HG03159 (cell line): ENCODE results near the gene MMP7.

Source experiments
- ATAC-seq: cut with Tn5 transposase; IDR thresholded peaks from one replicate; pipeline ENCODE4 v1.9.1; 2021; ENCODE audit warnings: mild to moderate bottlenecking, moderate library complexity; ENCODE audit not compliant: unreplicated experiment

The MMP7 gene, protein sequence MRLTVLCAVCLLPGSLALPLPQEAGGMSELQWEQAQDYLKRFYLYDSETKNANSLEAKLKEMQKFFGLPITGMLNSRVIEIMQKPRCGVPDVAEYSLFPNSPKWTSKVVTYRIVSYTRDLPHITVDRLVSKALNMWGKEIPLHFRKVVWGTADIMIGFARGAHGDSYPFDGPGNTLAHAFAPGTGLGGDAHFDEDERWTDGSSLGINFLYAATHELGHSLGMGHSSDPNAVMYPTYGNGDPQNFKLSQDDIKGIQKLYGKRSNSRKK

GRCh38 chr11:102530558-102530957 lies at the start of gene MMP7:
TSS of gene MMP7 (minus strand) at chr11:102530747. CDS start at chr11:102530700, 47 bp downstream.
- no peak for ATAC-seq

DNA sequence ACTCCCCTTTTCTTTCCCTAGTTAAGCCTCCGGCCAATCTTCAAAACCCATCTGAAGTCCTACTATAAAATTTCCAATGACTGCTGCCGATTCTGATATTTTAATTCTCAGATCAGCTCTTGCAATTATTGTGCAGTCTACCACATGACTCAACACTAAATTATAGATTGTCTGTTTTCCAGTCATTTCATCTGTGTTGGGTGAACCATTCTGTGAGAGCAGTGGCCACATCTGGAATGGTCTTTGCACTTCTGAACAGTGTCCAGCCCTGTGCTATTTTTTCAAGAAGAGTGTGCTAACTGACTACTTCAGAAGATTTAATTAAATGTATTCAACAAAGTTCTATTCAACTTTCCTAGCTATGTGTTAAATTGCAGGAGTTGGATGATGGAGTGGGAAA lies 47.2 kb upstream of the MMP7 start:
- peak; percentile 26 for ATAC-seq

GRCh38 chr11:102577182-102577581 lies 46.6 kb upstream of the MMP7 start:
- ATAC-seq = peak; percentile 42

DNA sequence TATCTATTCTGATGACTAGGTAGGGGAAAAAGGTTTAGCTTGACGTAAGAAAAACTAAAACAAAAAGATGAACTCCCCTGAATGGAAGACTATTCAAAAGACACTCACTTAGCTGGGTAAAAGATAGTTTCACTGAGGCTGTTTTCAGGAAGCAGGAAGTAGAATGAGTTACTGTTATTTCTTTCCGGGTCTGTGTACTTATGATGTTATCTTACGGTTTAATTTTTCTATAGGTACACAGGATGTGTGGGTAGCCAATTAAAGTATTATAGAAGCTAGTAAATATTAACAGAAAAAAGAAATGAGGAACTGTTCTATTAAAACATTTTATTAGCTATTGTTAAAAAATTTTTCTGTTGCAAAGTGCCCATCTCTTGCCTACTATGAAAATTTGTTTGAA lies 45.8 kb upstream of the MMP7 start:
- ATAC-seq = no peak

DNA sequence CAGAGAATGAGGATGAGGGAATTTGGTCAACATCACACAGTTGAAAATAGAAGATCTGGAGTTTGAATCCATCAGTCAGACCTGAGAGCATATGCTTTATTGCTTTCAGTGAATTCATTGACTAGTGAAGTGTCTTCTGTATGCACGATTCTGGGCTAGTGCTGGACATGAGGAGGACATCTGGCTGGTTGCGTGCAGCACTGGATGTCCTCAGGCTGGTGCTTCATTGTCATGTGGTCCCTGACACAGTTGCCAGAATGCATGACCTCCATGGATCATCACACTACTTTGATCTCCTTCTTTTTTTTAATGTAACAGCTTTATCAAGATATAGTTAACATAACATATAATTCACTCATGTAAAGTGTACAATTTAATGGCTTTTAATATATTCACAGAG lies 44.5 kb upstream of the MMP7 start:
- no peak for ATAC-seq

- ATAC-seq = no peak
These were observed 43.3 kb upstream of the MMP7 start for GRCh38 chr11:102573851-102574250.

DNA sequence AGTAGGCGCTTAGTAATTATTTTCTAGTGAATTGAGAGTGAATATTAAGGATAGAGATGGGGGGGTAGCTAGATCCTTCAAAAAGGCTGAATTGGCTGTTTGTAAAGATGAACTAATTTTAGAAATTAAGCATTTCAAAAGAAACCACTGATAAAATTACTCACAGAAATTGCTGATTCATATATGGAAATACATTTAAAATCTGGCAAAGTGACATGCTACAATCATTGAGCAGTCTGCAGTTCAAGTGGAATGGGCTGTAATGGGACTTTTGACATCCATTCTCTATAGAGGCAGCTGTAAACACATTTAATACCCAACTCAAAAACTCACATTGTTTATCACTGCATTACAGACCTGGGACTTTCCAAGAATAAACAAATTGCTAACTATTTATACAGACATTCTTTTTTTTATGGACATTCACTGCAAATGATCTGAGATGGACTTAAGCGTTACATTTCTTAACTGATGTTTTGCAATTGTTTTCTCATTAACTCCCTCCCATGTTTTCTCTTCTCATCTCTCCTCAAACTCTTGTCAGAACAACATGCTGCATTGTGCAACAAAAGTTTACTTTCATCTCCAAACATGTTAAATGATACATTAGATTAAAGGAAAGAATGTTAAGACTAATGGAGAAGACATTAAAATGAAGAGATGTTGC lies 42.1 kb upstream of the MMP7 start:
- no peak for ATAC-seq

GRCh38 chr11:102568851-102569250 lies 38.3 kb upstream of the MMP7 start:
- ATAC-seq = no peak

GRCh38 chr11:102566112-102566511 lies 35.6 kb upstream of the MMP7 start:
- no peak for ATAC-seq

DNA sequence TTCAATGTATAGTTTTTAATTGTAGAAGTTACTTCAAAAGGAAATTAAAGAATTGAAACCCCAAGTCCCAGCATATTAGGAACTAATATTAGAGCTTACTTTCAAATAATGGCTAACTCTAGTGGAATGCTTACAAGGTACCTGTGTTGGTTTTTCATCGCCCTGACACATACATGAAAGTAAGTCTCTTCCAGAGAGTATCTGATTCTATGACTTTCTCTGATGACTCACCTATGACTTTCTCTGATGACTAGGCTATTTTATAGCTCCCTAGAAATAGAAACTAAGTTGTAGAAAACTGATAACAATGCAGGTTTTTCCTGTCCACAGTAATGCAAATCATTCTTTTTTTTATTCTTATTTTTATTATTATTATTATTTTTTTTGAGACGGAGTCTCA lies 33.6 kb upstream of the MMP7 start:
- ATAC-seq = peak; percentile 73

GRCh38 chr11:102561636-102562035 lies 31.1 kb upstream of the MMP7 start:
- ATAC-seq = no peak

GRCh38 chr11:102560555-102561011 lies 30.0 kb upstream of the MMP7 start:
- peak; percentile 75 for ATAC-seq

DNA sequence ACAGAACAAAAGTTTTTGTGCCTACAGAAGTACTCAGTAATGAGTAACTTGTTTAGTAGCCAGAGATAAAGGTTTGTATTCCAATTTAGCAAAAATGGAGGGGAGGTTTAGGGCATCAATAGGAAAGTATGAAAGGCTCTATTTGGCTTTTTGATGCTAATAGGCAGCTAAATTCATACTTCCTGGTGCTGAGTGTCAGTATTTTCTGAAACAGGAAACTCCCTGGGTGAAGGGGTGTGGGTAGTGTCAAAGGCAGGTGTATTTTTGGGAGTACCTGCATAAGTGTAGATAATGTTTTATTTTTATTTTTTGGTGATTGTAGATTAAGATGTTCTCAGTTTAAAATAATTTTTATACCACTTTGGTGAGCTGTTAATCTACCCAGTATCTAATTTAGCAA lies 29.3 kb upstream of the MMP7 start:
- ATAC-seq = peak; percentile 37

GRCh38 chr11:102555091-102555490 lies 24.5 kb upstream of the MMP7 start:
- no peak for ATAC-seq

DNA sequence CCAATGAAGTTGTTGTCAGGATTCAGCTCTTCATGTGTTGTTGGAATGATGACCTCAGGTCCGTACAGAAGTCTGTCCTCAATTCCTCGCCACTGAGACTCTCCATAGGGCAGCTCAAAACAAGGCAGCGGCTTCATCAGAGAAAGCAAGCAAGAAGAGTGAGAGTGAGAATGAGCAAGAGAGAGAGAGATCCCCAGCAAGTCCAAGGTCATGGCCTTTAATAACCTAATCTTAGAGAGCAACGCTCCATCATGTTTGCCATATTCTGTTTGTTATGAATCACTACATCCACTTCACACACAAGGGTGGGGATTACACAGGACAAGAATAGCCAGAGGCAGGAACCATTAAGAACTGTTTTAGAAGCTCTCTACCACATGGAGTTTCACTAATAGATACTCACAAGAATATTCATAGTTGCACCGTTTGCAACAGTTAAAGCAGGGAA lies 23.3 kb upstream of the MMP7 start:
- peak; percentile 85 for ATAC-seq

- no peak for ATAC-seq
These were observed 22.1 kb upstream of the MMP7 start for GRCh38 chr11:102552447-102553194.

DNA sequence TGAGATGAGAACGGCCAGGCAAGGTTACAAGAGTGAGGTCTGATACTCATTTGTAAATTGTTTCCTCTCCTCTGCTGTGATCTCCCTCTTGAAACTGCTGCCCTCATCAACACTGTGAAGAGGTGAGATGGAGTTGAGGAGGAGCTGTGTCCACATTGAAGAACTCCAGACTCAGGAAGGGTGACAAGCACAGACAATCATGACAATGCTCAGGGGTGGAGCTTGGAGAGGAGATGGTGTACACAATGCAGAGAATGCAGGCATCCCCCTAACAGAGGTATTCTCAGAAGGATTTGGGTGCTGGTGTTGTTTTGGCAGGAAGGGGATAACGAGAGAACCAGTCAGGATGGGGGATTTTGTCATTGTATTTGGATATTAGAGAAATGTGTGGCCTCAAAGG lies 21.5 kb upstream of the MMP7 start:
- ATAC-seq = no peak

DNA sequence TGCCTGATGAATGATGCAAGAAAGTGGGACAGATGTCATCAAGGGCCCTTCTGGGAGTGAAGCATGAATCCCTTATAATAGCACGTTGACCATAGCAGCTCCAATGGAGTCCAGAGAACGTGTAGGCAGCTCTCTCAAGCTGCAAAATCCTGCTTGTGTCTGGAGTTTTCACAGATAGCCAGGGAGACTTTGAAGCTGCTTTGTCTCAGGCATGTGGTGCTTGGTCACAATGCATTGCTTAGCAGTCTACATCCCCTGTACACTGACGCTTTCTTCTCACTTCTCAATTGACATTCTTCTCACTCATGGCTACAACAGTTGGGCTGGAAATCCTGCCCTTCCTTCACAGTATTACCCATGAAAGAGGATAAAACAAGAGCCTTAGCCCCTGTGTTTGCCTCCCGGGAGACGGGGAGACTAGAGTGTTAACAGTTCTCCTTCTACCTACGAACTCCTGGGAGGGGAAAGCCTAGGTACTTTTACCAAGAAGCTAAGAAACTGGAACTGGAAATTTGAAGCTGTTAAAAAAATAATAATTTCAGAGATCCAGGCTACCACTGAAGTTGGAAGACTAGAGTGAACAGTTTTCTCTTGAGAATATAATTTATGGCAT lies 20.7 kb upstream of the MMP7 start:
- no peak for ATAC-seq

DNA sequence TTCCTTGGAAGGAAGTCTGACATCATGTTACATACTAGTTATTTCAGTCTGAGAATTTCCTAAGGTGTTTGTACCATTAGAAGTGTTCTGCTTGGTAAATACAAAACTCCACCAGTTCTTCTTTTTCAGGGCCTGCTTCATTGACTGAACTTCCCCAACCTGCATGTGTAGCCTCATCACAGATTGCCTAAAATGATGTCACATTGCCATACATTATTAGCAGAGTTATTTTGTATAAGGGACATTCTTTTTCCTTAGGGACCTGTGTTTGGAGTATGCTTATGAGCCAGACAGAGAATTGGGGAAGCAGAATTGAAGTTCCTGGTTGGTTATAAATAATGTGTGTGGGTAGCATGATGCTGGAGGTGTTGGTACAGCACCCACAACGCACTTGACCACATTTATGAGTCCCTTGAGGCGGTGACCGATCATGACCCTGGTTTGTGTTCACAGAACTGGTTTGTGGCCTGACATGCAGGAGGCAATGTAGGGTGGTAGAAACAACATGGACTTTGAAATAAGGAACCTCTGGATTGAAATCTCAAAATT lies 16.4 kb upstream of the MMP7 start:
- ATAC-seq = peak; percentile 71

DNA sequence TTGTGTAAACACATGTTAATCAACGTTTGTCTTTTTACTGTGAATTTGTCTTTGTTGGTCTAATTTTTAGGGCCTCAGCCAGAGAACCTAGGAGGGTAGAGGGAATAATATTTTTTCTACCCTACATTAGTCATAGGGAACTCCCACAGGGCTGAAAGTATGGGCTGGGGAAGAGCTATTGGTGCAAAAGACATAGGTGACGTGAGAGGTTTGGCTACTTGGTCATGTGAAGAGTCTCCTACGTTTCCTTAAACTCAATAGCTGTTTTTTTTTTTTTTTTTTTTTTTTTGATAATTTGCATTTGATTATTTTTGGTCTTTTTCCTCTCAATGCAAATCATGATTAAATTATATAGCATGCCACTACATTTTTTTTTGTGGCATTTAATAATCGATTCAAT lies 15.9 kb upstream of the MMP7 start:
- ATAC-seq = peak; percentile 57

GRCh38 chr11:102545701-102546100 lies 15.2 kb upstream of the MMP7 start:
- no peak for ATAC-seq
